Frontal cortex (tissue), 4 donors: ENCODE measurements around the gene YWHAE. TPM values are rescaled to one million over a fixed set of nuclear protein-coding genes. Genes with fewer than 3 reads are reported as not detected.

Experiments
- DNase-seq, 2 donors: peaks; one replicate each; pipeline ENCODE4 v3.0.0; 2012; ENCODE audit warnings: low spot score in 2 of 2
- FAIRE-seq: peaks from 2 replicates; lab custom pipeline; 2012; peaks lifted over from hg19 to GRCh38; lab: Jason Lieb, UNC
- small RNA-seq: library from RNA; depleted of rRNA; stranded (forward); fragments of <200 nt; gene quantifications from one replicate; pipeline ENCODE3, GENCODE V24; 2014
- total RNA-seq: library from RNA; depleted of rRNA; stranded (reverse); fragments of >200 nt; gene quantifications from one replicate; pipeline ENCODE4 v1.2.3, GENCODE V29; 2014
- donor health status: control.
- donor health status: control.
- donor health status: control.

YWHAE gene
- total RNA-seq, 1 donor from 2014 or later: 597 TPM

DNA sequence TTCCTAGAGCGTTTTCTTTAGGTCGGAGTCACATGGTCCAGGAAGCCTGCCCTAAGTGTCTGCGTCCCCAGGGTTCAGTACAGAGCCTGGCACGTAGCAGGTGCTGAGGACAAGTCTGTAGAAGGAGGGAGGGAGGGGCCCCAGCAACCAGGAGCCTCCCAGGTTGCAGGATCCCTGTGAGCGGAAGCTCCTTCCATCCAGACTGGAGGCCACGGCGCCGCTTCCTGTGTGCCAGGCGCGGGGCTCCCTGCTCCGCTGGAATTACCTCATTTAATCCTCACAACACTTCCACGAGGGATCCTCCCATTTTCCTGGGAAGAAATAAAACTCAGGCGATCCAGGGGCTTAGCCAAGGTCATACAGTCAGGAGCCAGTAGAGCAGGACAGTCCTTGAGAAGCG lies 98.5 kb downstream of the YWHAE start:
- FAIRE-seq (no peak), DNase-seq (no peak)

DNA sequence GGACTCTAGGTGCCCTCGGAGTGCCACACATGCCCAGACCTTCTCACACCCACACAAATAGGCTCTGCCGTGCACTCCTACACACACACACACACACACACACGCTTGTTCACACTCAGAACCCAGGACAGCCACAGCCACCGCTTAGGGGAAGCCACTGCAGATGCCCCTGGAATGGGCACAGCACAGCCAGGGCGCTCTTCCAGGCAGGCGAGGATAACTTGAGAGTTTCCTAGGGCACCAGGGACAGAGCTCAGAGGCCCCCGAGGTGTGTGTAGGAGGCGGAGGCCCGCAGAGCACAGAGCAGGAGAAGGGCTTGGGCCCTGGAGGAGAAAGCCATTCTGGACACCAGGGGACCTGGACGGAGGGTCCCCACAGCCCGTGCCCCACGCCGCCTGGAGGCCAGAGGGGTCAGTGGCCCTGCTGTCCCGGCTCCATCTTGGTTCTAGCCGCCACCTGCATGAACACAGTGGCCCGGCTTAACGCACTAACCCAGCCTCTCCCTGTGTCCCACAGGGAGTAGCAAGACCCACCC lies 99.6 kb downstream of the YWHAE start:
- peak in 1 of 2 donors; percentile 45 for DNase-seq
- no peak for FAIRE-seq

DNA sequence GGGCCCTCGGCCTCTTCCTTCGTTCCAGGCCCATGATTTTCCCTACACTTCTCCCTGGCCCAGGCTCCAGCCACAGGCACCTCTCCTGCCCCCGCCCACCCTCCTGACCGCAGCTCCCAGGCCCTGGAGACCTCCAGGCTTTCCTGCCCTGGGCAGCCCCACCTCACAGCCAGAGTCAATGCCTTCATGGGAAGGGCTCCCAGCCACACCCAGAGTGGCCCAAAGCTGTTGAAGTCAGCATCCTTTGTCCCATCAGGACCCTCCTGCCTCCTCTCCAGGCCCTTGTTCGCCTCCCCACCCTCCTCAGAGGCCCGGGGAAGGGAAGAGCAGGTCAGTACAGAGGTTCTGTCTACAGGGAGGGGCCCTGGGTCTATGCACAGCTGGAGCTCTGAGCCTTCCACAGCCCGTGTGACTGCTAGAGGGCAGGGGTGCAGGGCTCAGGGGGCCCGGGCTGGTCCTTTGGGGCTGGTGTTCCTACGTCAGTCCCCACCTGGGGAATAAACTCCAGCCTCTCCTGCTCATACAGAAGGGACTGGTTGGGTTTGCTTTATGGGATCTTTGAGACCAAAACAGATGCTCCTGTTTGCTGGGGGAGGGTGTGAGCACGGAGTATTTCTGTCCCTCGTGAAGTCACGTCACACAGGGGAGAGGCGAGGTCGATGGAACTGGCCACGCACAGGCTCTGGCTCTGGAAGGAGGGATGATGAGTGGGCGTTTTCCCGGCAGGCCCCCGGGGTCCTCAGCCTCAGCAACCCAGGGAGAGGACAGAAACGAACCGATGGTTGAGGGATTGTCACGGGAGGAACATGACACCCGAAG lies 100.3 kb downstream of the YWHAE start:
- FAIRE-seq (no peak), DNase-seq (no peak)

DNA sequence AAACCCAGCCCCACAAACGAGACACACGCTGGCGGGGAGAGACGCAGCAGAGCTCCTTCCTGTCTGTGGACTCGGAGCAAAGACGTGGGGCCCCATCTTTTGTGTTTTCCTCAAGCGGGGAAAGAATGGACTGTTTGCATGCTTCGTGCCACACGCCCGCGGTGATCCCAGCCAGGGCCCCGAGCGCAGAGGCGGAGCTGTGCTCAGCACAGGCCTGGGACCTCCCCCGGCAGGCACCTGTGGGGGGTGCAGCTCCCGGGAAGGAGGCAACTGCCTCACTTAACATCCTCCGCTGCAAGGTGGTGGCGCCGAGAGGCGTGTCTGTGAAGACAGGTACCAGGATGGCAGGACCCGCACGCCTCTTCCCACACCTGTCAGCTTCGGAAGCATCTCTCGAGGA lies 101.4 kb downstream of the YWHAE start:
- FAIRE-seq (no peak), DNase-seq (no peak)

Small RNA genes within 50 kb of the gene (small RNA-seq; reads per million reads assigned to genes)
- gene AC032044.2: not detected

Other genes starting within 250 kb of the YWHAE start
- 123 TPM for gene ABR, start 220.2 kb downstream of the YWHAE start, total RNA-seq
- gene BHLHA9, start 129.8 kb downstream of the YWHAE start, total RNA-seq: not detected
- not detected for gene TRARG1, start 120.6 kb downstream of the YWHAE start, total RNA-seq
- gene CRK, start 56.0 kb upstream of the YWHAE start, total RNA-seq: 164 TPM
- 9.0 TPM for gene MYO1C, start 92.5 kb upstream of the YWHAE start, total RNA-seq
- gene INPP5K, start 116.4 kb upstream of the YWHAE start, total RNA-seq: 28.5 TPM
- gene PITPNA, start 162.6 kb upstream of the YWHAE start, total RNA-seq: 18.8 TPM
- 15.5 TPM for gene SLC43A2, start 228.6 kb upstream of the YWHAE start, total RNA-seq
- gene SCARF1, start 245.5 kb upstream of the YWHAE start, total RNA-seq: 3.3 TPM
- gene RILP, start 249.6 kb upstream of the YWHAE start, total RNA-seq: 2.9 TPM